ENCODE data around the gene ALPL.

DNA sequence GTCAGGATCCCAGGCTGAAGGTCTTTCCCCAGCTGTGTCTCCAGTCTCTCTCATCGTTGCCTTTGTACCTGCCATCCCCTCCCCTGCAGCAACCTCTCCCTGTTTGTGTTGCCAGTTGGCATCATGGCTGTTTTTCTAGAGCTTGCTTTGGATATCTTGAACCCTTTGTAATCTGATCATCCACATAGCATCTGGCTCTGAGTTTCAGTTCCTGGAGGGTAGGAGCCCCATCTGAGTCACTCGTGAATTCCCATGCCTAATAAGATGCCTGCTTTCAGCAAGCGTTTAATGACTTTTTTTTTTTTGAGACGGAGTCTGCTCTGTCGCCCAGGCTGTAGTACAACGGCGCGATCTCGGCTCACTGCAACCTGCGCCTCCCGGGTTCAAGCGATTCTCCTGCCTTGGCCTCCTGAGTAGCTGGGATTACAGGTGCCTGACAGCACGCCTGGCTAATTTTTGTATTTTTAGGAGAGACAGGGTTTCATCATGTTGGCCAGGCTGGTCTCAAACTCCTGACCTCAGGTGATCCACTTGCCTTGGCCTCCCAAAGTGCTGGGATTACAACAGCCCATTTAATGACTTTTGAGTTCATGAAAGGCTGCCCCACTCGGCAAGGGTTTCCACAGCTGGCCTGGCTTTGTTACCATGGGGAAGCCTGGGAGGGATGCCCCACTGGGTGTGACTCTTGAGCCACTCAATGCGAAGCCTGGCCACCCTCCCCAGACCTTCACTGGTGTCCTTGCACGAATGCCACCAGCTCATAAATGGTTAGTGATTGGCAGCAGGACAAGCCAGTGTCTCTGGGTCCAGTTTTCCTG, 11.9 kb downstream of the ALPL start:
- TF ChIP-seq, protein P1, sequence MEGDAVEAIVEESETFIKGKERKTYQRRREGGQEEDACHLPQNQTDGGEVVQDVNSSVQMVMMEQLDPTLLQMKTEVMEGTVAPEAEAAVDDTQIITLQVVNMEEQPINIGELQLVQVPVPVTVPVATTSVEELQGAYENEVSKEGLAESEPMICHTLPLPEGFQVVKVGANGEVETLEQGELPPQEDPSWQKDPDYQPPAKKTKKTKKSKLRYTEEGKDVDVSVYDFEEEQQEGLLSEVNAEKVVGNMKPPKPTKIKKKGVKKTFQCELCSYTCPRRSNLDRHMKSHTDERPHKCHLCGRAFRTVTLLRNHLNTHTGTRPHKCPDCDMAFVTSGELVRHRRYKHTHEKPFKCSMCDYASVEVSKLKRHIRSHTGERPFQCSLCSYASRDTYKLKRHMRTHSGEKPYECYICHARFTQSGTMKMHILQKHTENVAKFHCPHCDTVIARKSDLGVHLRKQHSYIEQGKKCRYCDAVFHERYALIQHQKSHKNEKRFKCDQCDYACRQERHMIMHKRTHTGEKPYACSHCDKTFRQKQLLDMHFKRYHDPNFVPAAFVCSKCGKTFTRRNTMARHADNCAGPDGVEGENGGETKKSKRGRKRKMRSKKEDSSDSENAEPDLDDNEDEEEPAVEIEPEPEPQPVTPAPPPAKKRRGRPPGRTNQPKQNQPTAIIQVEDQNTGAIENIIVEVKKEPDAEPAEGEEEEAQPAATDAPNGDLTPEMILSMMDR (conservative IDR thresholded peaks at IDR 0.05; ENCODE audit: low read depth, low read length), result no peak
- no peak for TF ChIP-seq EZH2 (IDR thresholded peaks at IDR 0.05; ENCODE audit: borderline replicate concordance, low read depth, low read length, poor library complexity, severe bottlenecking)
